Stimulated activated CD8-positive, alpha-beta memory T cell treated with anti-CD3 and anti-CD28 coated beads, Interleukin-4, amount 100 ng/mL, for 1 hour (primary cell): Measurements from ENCODE around the gene WLS.

Experiments
- DNase-seq, 2 donors: peaks; one replicate each; pipeline ENCODE4 v3.0.0-alpha.2; 2020; ENCODE audit warnings: low read depth in 2 of 2, low spot score in 1 of 2

The WLS gene

DNA sequence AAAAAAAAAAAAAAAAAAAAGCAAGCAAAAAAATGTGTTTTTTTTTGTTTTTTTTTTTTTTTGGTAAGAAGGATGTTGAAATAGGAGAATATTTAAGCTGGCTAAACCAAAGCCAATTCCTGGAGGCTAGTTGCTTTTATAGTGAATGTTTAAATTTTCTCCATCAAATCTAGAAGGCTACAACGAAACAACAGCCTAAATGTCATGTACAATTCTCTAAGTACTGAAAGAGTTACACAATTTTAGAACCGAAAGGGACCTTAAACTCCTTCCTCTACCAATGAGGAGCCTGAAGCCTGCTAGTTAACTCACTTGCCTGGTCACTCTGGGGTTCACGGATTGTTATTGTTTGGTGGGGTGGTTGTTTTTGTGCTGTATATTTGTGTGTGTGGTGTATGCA is 3.5 kb downstream of the WLS start:
- no peak for DNase-seq

DNA sequence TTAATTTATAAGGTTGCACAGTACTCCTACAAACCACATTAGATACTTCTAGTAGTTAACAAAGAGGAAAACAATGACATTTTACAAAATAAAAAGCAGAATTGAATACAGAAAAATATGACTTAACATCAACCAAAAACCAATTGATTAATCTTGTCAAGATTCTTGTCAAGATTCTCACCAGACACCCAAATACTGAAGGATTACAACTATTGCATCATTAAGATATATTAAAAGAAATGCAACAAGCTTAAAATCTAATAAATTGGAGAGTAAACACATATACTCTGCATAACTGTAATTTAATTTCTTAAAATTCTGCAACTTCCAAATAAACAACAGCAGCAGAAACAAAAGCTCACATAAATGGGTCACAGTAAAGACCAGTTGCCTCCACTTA is 4.7 kb downstream of the WLS start:
- DNase-seq: no peak

DNA sequence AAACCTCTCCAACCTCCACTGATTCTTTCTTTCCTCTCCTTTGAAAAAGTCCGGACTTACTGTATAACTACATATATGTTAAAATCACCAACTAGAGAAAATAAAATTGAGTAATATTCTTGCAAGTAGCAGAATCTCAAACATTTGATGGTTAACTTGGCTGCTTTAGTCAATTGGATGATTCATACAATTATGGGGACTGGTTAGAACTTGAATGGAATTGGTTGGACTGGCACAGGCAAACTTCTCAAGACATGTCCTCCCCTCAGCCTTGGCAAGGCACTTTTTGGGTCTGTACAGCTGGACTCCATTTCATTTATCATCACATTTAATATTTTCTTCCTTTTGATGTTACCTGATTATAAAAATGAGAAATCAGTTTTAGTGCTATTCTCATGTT is 6.5 kb downstream of the WLS start:
- DNase-seq: no peak

DNA sequence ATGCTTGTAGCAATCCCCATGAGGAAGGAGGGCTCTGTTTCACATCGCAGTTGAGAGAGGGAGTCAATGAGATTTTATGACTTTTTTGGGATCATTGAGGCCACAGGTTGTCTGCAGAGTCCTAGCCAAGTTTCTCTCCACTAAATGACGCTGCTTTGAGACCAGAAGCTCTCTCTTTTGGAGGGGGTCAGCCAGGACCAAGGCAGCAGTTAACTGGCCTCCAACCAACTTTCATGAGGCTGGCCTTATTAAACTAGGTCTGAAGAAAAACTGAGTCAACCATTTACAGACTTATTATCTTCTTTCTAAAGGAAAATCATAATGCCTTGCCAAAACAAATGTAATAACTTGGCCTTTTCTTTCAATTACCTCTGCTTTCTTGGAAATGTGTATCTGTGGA is 8.6 kb downstream of the WLS start:
- DNase-seq: no peak

DNA sequence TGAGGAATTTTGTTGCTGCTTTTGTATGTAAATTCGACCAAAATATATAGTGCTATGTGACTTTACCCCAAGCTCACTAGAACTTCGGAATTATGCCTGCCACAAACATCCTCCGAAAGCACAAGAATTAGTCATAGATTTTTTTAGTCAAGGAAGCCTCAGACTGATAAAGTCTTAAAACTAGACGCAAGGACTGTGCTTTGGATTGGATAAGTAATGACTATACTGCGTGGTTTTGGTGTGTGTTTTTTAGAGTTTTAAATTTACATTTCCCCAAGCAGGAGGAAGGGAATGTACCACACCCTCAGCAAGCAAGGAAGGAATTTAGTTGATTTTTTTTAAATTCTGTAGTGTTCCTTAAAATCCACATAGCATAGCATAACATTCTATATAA is 10.3 kb downstream of the WLS start:
- no peak for DNase-seq

DNA sequence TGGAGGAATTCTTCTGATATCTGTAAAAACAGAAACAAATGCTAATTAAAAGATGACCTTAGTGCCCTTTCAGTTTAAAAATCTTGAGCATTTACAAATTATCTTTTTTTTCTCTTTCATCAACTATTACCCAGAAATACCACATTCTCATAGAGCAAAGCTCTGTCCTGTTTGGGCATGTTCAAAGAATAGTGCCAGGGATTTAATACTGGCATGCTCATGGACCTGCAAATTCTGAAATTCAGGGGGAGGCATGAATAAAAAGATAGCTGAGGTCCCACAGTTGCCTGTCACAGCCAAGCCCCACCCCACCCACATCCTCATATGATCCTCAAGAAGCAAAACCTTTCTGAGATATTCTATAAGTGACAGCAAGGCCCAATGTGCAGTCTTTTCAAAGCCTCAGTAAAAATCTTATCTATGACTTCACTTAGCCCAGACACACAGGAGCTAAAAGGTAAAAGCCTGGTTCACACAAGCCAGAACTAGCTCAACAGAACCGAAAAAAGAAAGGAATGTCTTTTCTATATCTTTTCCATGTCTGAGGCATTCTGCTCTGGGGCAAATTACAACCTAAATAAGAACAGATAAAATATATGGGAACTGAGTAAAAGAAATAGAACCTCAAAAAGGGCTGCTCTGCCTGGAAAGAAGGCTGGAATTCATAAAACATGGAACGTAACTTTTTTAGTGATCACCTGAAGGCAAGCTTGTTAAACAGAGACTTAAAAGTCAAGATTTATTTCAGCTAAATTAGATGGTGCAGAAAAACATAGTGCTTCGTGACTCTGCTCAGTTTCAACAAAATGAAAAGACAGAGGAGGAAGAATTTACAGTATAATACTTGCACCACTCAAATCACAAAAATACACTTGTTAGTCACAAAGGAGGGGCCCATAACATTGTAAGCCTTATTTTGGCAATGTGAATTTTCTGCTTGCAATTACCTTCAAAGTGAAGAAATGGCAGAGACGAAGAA is 11.0 kb downstream of the WLS start:
- no peak for DNase-seq

DNA sequence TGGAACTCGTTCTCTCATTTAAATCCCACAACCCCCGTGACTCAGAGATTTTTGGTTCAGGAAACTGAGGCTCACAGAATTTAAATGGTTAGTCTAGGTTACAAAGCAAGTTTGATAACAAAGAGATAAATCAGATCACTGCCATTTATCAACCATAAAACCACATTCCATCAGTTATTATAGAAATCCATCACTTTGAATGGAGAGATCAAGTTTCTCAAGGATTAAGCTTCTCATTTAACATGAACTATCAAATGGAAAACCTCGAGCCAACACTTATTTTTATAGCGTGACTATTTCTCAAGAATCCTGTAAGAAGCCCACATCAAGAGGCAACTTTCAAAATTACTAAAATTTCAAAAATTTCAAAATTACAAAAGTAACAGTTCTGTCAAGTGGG is 11.9 kb downstream of the WLS start:
- no peak for DNase-seq

DNA sequence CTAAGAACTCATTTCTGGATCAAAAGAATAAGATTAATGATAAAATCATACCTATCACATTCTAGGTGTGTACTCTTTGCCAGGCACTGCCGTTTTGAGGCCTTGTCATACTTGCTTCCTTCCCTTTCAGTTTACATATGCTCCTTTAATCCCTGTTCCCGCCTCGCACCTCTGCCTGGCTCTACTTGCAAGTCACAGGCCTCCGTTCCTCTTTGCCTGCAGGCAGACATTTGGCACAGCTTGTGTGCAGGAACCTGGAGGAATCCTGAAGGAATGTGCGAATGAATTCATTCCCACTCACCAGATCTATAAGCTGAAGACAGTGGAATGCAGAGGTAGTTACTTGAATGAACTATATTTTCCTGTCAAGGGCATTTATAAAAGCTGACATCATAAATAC is 13.8 kb downstream of the WLS start:
- DNase-seq: no peak

DNA sequence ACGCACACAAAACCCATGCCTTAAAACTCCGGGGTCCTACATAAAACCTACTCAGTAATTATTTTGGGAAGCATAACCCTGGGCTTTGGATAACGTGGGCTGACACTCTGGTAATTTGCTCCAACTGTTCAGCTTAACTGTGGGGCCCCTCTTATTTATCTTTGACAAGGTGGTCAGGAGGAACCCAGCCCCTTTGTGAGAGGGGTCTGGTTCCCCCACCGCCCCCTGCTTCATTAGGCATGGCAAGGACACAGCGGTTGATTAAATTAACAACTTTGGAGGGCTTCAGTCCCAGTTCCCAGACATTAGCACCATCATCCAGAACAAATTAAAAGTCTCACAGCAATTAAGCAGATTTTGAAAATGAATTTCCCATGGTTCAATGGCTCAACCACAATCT is 14.7 kb downstream of the WLS start:
- no peak for DNase-seq

DNA sequence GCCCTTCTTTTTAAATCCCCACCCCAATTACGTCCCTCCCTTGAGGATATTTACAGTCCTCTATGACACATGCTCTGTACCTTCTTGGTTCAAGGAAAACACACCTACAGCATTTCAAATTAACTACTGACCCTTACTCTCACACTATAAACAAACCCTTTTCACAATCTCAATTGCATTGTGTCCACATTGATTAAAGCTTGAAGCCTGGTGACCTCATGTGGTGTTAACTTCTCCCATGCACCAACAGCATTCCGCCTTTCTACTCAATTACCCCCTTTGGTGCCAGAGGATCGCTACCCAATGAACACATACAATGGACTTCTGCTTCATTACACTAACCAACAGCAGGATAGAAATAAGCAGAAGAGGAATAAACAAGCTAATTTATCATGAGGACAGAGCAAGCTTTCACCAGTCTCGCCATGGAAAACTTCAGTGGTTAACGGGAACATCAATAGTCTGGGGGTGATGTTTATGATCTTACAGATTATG is 15.2 kb downstream of the WLS start:
- no peak for DNase-seq

DNA sequence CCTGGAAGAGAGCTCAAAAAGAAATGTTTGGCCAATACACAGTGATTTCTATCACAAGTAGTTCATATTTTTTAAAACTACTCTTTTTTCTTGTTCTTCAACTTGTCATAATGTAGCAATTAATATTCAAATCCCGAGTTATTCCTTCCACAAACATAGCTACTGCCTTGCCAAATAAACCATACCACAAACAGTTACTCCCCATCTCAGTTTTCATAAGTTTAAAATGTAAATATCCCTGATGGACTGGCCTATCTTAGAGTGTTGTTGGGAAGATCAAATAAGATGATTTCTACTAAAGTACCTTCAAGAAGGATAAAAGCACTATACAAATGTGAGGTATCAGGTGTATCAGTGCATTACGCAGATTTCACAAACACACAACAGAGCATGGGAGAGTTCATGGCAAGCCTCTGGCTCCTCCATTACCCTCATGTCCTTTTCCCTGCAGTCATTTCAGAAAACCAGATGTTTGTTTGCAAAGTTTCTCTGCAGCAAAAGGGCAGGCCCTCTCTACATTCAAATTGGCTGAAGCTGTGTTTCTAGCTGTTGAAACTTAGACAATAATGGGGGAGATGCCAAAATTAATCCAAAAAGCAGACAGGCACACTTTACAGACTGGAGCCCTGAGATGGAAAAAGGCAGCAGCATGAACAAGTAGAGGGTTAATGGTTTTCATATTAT is 16.1 kb downstream of the WLS start:
- DNase-seq: no peak

DNA sequence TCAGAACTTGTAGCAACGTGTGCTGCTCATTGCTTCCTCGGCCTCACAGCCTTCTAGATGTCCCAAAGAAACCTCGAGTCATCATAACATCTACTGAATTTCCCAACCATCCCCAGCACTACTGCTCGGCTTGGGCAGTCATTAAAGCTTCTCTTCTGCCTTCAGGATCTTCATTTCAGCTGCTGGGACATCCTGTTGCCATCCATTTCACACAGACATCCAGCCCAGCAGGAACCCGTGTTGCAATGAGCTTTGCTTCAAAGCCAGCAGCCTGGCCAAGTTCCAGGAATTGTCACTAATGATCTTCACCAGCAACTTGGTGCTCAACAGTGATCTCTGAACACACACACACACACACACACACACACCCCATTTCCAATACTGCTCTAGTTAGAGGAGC is 18.5 kb downstream of the WLS start:
- DNase-seq: no peak

DNA sequence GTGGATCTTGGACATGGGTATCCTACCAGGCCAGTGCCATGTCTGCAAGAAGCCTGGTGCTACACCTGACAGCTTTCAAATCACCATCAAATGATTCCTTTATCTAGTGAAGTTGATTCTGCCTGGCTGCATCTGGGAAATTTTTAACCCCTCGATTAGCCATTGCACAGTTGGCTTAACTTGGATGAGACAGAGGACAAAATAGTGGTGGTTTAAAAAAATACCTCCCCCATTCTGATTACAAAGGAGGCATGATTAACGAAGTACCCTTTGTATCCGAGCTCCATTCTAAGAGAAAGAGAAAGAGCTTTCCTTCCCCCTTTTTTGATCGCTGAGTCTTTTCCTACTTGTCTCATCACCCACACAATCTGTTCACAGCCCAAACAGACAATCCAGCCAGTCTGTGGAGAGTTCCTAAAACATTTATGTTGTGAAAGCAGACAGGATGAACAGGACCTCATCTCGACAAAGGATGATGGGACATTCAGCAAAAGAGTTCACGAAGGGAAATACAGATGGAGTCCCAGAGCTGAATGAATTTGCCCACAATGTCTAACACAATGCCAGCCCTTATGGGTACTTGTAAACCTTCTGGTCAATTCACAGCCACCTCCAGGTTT is 20.5 kb downstream of the WLS start:
- no peak for DNase-seq

DNA sequence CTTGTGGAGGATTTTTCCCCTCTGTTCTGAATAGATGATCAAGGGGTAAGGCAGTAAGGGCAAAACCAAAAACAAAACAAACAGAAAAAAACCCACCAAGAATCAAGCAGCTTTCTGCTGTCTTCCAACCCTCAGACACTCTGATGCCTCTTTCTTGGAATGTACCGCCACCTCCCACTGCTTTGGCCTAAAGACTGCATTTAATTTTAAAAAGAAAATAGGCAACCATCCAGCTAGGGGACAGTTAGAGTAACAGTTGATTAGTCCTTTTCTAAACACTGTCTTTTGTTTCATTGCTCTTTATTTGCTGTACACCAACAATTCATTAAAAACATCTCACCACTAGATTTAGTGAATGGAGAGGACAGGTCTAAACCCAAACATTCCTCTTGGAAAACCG is 21.5 kb downstream of the WLS start:
- DNase-seq: no peak

DNA sequence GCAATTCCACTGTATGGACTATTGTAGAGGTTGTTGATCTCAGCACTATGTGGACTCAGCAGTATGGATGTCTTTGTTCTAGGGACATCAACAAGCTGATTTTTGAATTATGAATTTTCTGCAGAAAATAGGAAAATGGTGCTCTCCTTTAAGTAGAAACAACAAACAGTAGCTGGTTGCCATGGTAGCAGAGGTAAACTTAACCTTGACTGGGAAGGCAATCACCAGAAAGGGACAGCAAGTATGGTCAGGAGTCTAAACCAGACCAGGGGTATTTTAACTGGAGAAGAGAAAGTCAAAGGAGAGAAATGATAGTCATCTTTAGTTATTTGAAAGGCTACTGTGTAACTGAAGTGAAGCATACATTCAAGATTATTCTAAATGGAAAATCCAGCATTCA is 22.3 kb downstream of the WLS start:
- DNase-seq: no peak

DNA sequence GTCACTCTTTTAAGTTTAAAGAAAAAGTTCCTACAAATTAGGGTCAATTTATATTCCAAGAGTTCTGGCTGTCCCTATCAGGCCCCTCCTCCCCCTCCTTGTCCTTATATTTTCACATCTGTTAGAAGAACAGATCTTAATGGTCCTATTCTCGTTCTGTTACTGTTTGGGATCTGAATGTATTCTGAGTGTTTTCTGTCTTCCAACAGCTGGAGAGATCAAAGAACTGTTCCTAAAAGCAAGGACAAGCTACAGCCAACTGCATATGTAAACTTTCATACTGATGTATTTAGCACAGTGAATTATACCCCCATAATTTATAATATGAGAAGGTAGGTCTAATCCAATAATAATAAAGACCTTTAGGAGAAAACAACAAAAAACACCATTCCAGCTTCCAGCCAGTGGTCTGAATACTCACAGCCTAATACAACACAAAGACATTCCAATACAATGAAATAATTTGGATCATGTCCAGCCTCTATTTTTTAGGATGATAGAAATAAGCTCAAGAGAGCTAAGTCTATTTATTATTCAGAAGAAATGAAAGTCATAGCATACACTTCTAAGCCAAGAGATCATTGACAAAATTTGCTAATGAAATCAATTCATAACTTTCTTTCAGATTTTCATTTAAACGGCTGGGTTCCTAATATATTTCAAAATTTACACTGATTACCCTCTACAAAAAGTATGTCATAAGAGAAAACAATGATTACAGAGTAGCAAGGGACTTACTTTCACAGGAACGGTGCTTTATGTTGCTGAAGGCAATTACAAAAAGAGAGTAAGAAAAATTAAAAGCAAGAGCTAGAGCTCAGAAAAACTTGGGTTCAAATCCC is 25.3 kb downstream of the WLS start:
- no peak for DNase-seq

DNA sequence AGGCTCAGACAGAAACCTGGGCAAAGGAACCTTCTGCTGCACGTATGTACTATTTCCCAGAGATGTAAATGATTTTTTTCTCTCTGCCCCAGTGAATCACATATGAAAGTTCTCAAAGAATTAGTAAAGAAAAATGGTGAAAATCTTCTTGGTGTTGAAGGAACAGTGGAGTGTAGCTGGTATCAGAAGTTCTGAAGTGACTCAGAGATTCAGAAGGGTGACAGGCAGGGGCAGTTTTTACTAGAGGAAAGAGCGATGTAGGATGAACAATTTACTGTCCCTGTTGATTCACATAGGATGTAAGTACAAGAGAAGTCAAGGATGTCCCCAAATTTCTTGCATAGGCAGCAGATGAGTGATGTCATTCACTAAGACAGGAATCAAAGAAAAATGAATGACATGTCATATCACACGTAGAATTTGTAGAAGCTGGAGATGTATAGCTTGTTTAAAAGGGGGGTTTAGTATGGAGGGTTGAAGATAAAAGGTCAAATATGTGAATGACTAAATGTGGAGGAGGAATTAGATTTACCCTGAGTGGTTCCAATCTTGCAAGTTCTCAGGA is 26.4 kb downstream of the WLS start:
- no peak for DNase-seq

DNA sequence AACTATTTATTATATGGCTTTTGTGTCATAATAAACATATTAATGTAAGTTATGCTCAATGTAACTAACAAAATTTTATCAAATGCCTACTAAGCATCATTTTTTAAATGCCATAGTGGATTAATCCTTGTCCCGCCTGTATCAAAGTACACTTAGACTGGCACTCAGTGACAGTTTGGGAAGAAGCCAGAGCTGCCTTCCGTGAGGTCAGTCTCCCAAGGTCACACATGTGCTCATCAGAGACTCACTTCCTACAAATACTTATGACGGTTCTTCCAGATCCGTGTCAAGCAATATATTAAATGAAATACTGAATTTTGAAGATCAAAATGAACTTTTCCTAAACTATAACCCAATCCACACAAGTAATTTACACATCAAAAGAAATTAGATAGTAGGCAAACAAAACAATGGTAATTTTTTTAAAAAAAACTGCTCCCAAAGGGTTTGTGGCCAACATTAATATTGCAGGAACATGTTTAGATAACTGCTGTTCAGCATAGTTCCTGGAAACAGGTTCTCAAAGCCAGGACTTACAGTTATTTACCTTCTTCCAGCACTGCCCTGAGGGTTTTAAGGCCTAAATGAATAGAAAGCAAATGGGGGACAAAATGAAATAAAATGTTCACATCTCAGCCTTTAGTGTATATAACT is 27.2 kb downstream of the WLS start:
- no peak for DNase-seq

DNA sequence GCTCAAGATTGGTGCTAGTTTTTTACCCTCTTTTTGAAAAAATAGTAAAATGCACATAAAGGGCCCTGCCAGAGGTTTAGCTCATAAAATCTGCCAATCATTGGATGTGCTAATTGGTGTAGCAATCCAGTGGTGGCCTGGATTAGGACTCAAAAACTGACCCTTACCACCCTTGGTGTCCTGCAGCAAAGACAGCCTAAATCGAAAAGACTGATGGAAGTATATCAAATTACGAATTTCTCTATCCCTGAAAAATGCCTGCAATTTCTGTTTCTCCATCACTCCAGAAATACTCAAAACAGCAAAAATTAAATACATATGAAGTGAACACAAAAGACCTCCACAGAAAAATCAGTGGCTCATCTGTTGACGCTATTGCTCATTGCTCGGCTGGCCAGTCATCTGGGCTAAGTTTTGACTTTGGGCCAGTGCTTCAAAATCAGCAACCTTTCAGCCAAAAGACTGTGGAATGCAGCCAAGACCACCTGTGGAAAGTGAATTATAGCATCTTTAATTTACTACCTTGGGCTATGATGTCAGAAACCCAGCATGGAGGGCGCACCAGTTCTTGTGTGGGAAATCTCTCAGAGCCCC is 30.0 kb downstream of the WLS start:
- DNase-seq: no peak
